Myometrial cell (primary cell): ENCODE data around the gene ZC3H12D. TPM values are rescaled to one million over a fixed set of nuclear protein-coding genes. Genes with fewer than 3 reads are reported as not detected.

Experiments used
- total RNA-seq: library from RNA; depleted of rRNA; stranded (reverse); fragments of >200 nt; gene quantifications from 2 replicates; pipeline ENCODE4 v1.2.3, GENCODE V29; 2015

The ZC3H12D gene
- under 0.01 TPM in 1 of 2 replicates, not detected in the other for total RNA-seq

GRCh38 chr6:149484733-149485700 is at the start of gene ZC3H12D:
ZC3H12D (minus strand) TSS chr6:149485014; CDS start chr6:149474543, 10,471 bp downstream.

DNA sequence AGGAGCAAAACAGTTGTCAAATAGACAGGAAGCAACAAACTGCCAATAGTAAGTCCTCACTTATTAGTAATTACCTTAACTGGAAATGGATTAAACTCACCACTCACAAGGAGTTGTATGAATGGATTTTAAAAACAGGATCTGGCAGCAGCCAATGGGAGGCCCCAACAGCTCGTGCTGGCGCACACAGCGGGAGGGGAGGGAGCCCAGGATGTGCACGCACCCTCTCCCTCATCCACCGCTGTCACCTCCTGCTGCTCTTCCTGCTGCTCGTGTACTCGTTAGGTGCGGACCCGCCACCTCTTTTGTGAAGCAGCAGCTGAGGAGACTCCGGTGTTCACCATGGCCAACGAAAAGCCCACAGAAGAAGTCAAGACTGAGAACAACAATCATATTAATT is 84.8 kb downstream of the ZC3H12D start, which contains the start of gene SUMO4:
Gene SUMO4 (plus strand): TSS at position 213 of the 400 bp plus-strand sequence. CDS start 130 bp downstream, at position 343.

Other genes with a start within 250 kb of the ZC3H12D start
- 15.9 and 22.3 TPM in 2 replicates for gene TAB2, start 167.3 kb downstream of the ZC3H12D start, total RNA-seq
- not detected in 2 replicates for gene SUMO4, start 84.8 kb downstream of the ZC3H12D start, total RNA-seq
- gene PPIL4, start 61.0 kb upstream of the ZC3H12D start, total RNA-seq, result 14.4 and 21.6 TPM in 2 replicates
- 47.9 and 53.6 TPM in 2 replicates for gene GINM1, start 81.4 kb upstream of the ZC3H12D start, total RNA-seq
- gene KATNA1, start 163.7 kb upstream of the ZC3H12D start, total RNA-seq, result 23.7 and 24.5 TPM in 2 replicates
- gene LATS1, start 233.1 kb upstream of the ZC3H12D start, total RNA-seq, result 8.1 and 14.9 TPM in 2 replicates